HCT116 (cell line): ENCODE results near the gene CDCP2. TPM values are rescaled to one million over a fixed set of nuclear protein-coding genes. Genes with fewer than 3 reads are reported as not detected.

Experiments used
- ATAC-seq: fragments of 200-7000 bp; cut with Tn5 transposase; 2 replicates; pipeline ENCODE4 v1.9.1; 2020; ENCODE audit warnings: mild to moderate bottlenecking, moderate library complexity
- BruUV-seq: library from RNA; stranded (reverse); fragments of 400-500 nt; replicated peaks from 2 replicates; lab custom pipeline; 2021; lab: Mats Ljungman, UMichigan
- CTCF ChIA-PET: fragments of 300-600 bp; sonication (Branson Sonifier 250); formaldehyde crosslinking; loops from one replicate; lab custom pipeline; 2021; ENCODE audit warnings: antibody characterized with exemption; lab: Charles Lee
- POLR2A ChIA-PET: fragments of 300-600, 350-600 bp; sonication (Branson Sonifier 250); formaldehyde crosslinking; loops from one replicate; lab custom pipeline; 2021; ENCODE audit warnings: antibody characterized with exemption; lab: Charles Lee
- RAD21 ChIA-PET, 2 experiments: fragments of 300-600 bp; sonication (Branson Sonifier 250); formaldehyde crosslinking; loops; one replicate each; lab custom pipeline; 2023; ENCODE audit warnings: low total read pairs in 2 of 2; ENCODE audit not compliant: uncharacterized antibody in 2 of 2, unreplicated experiment in 2 of 2, low non-redundant PET in 1 of 2; lab: Charles Lee
- DNase-seq: peaks from one replicate; pipeline ENCODE4 v3.0.0-alpha.2; 2010; ENCODE audit warnings: low read depth, low spot score
- H2AFZ ChIP-seq: fragments of 200-600 bp; shearing (Covaris generic), sonication (generic); 2 replicates; pipeline ENCODE4 v1.6.1; 2017; ENCODE audit warnings: low read depth, mixed run types, mixed read lengths, antibody characterized with exemption, low read length; ENCODE audit not compliant: poor library complexity, severe bottlenecking
- H3K27ac ChIP-seq: 2 replicates; pipeline ENCODE4 v1.5.1; 2012; ENCODE audit warnings: low read depth, low read length
- H3K27me3 ChIP-seq: fragments of 200-600 bp; sonication (generic); 2 replicates; pipeline ENCODE4 v1.6.1; 2016; ENCODE audit warnings: mixed run types, low read length, mixed read lengths; ENCODE audit not compliant: insufficient read depth
- H3K36me3 ChIP-seq, 2 experiments: fragments of 200-500 bp in 1 of 2; fragments of 200-600 bp in 1 of 2; sonication (Bioruptor generic) in 1 of 2; sonication (generic) in 1 of 2; 2 replicates each; pipeline versions ENCODE4 v1.5.1 to v1.6.1; 2014 to 2016; ENCODE audit warnings: low read length in 2 of 2, inconsistent platforms in 1 of 2, mixed read lengths in 1 of 2, mixed run types in 1 of 2; ENCODE audit not compliant: insufficient read depth in 2 of 2, control insufficient read depth in 1 of 2
- H3K4me1 ChIP-seq, 2 experiments: fragments of 200-600 bp in 1 of 2; sonication (generic) in 1 of 2; 2 replicates each; pipeline versions ENCODE4 v1.5.1 to v1.6.1; 2012 to 2017; ENCODE audit warnings: low read length in 2 of 2, inconsistent platforms in 1 of 2, mild to moderate bottlenecking in 1 of 2, mixed read lengths in 1 of 2, mixed run types in 1 of 2, moderate library complexity in 1 of 2; ENCODE audit not compliant: insufficient read depth in 2 of 2, control insufficient read depth in 1 of 2
- H3K4me2 ChIP-seq: fragments of 200-600 bp; sonication (generic); 2 replicates; pipeline ENCODE4 v1.6.1; 2017; ENCODE audit warnings: mixed run types, low read length, mixed read lengths
- H3K4me3 ChIP-seq, 2 experiments: fragments of 200-600 bp in 1 of 2; sonication (generic) in 1 of 2; replicated peaks in 1 of 2; 2 replicates each; pipeline ENCODE4 v1.5.1; 2011 to 2016; ENCODE audit warnings: low read length in 2 of 2, control low read depth in 1 of 2, low read depth in 1 of 2, mild to moderate bottlenecking in 1 of 2, mixed read lengths in 1 of 2, mixed run types in 1 of 2
- H3K79me2 ChIP-seq: fragments of 200-600 bp; sonication (generic); 2 replicates; pipeline ENCODE4 v1.6.1; 2017; ENCODE audit warnings: mild to moderate bottlenecking, mixed run types, low read length, moderate library complexity, mixed read lengths; ENCODE audit not compliant: insufficient read depth
- H3K9ac ChIP-seq: fragments of 200-600 bp; sonication (generic); 2 replicates; pipeline ENCODE4 v1.6.1; 2016; ENCODE audit warnings: low read length, mixed read lengths
- H3K9me2 ChIP-seq: fragments of 200-600 bp; sonication (generic), shearing (Covaris generic); 2 replicates; pipeline ENCODE4 v1.6.1; 2017; ENCODE audit warnings: mixed run types, mild to moderate bottlenecking, moderate library complexity; ENCODE audit not compliant: insufficient read depth
- H3K9me3 ChIP-seq, 2 experiments: fragments of 200-500 bp in 1 of 2; fragments of 200-600 bp in 1 of 2; sonication (Bioruptor generic) in 1 of 2; sonication (generic) in 1 of 2; 2 replicates each; pipeline ENCODE4 v1.6.1; 2014 to 2017; ENCODE audit warnings: low read length in 2 of 2, mixed read lengths in 2 of 2, inconsistent platforms in 1 of 2, low read depth in 1 of 2, mild to moderate bottlenecking in 1 of 2, mixed run types in 1 of 2, moderate library complexity in 1 of 2; ENCODE audit not compliant: control insufficient read depth in 1 of 2, insufficient read depth in 1 of 2
- H4K20me1 ChIP-seq: fragments of 200-600 bp; sonication (generic), shearing (Covaris generic); 2 replicates; pipeline ENCODE4 v1.6.1; 2017; ENCODE audit warnings: mixed run types, mild to moderate bottlenecking, moderate library complexity; ENCODE audit not compliant: insufficient read depth
- CEBPB ChIP-seq: IDR thresholded peaks from 2 replicates; pipeline ENCODE4 v1.6.1; 2012; ENCODE audit warnings: low read depth
- EGR1 ChIP-seq: IDR thresholded peaks from 2 replicates; pipeline ENCODE4 v1.6.1; 2012; ENCODE audit warnings: low read depth
- EZH2 ChIP-seq: fragments of 200-600 bp; sonication (generic); IDR thresholded peaks from 2 replicates; pipeline ENCODE4 v1.6.1; 2017; ENCODE audit warnings: antibody characterized with exemption, mixed run types
- EZH2phosphoT487 ChIP-seq: fragments of 200-600 bp; IDR thresholded peaks from 2 replicates; pipeline ENCODE4 v1.6.1; 2018; ENCODE audit warnings: antibody characterized with exemption, borderline replicate concordance
- MAX ChIP-seq: IDR thresholded peaks from 2 replicates; pipeline ENCODE4 v1.6.1; 2012
- REST ChIP-seq: IDR thresholded peaks from 2 replicates; pipeline ENCODE4 v1.6.1; 2012; ENCODE audit warnings: low read depth
- SIN3A ChIP-seq: IDR thresholded peaks from 2 replicates; pipeline ENCODE4 v1.6.1; 2012; ENCODE audit warnings: low read depth
- SRF ChIP-seq: IDR thresholded peaks from 2 replicates; pipeline ENCODE4 v1.6.1; 2012; ENCODE audit warnings: low read depth
- TCF7L2 ChIP-seq: IDR thresholded peaks from 2 replicates; pipeline ENCODE4 v1.7.0; 2011; ENCODE audit warnings: borderline replicate concordance, inconsistent platforms; ENCODE audit not compliant: insufficient read depth, insufficient read length; ENCODE audit errors: extremely low read depth
- ZNF274 ChIP-seq: fragments of 200-500 bp; sonication (Bioruptor generic); IDR thresholded peaks from 2 replicates; pipeline ENCODE4 v1.6.1; 2014; ENCODE audit warnings: mild to moderate bottlenecking, low read depth, low read length, inconsistent platforms
- intact Hi-C: fragments of 100-400 bp; cut with micrococcal nuclease; formaldehyde crosslinking; loops from 2 replicates; pipeline ENCODE4 v1.10.0; 2022
- total RNA-seq: library from RNA; stranded (reverse); gene quantifications from one replicate; pipeline ENCODE4 v1.2.1, GENCODE V29; 2021; ENCODE audit not compliant: unreplicated experiment
- TF ChIP-seq, protein P1 (sequence below): IDR thresholded peaks from 2 replicates; pipeline ENCODE4 v1.6.1; 2011; ENCODE audit warnings: mild to moderate bottlenecking, low read length, moderate library complexity; ENCODE audit not compliant: insufficient replicate concordance; ENCODE audit errors: extremely low read depth
- TF ChIP-seq, protein P2 (sequence below): IDR thresholded peaks from 2 replicates; pipeline ENCODE4 v1.6.1; 2012

Gene CDCP2
- total RNA-seq, 1 experiment from 2014 or later = 0.22 TPM

DNA sequence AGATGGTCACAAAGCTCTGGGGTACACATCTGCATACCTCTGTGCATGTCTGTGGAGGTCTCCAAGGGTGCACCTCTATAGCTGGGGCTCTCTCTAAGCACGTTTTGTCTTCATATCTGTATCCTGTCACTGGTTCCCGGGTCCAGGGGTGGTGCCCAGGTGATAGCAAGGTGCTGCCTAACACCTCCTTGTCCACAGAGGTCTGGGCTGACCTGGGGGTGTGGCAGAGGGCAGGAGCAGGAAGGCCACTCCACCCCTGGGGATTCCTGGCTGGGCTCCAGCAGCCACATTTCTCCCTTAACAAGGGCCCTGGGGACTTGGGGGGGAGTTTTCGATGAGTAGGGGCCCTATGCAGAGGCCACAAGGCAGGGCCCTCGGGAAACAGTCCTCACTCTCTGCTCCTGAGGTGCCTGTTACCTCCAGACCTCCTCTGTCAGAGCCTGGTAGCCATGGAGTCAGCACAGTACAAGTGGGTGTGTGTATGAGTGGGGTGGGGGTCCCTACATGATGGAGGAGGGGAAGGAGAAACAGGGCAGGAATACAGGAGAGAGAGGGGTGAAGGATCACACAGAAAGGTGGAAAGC lies 7.0 kb upstream of the CDCP2 start:
- Histone ChIP-seq H3K4me3 (no peak overlapping the region), H2AFZ (no peak overlapping the region), H3K27me3 (no peaks in the 10 kb centered on the region), H3K9ac (no peak overlapping the region), H3K36me3 (no peaks in the 10 kb centered on the region), H3K9me3 (no peaks in the 10 kb centered on the region), H3K79me2 (no peaks in the 10 kb centered on the region), H3K9me2 (no peaks in the 10 kb centered on the region), H3K27ac (no peak overlapping the region), H3K4me2 (no peak overlapping the region), H3K4me1 (peaks cover 22 to 36% of the 10 kb centered on the region in 2 experiments), H4K20me1 (no peaks in the 10 kb centered on the region)
- RAD21 ChIA-PET = no interaction called here
- TF ChIP-seq, protein P1, sequence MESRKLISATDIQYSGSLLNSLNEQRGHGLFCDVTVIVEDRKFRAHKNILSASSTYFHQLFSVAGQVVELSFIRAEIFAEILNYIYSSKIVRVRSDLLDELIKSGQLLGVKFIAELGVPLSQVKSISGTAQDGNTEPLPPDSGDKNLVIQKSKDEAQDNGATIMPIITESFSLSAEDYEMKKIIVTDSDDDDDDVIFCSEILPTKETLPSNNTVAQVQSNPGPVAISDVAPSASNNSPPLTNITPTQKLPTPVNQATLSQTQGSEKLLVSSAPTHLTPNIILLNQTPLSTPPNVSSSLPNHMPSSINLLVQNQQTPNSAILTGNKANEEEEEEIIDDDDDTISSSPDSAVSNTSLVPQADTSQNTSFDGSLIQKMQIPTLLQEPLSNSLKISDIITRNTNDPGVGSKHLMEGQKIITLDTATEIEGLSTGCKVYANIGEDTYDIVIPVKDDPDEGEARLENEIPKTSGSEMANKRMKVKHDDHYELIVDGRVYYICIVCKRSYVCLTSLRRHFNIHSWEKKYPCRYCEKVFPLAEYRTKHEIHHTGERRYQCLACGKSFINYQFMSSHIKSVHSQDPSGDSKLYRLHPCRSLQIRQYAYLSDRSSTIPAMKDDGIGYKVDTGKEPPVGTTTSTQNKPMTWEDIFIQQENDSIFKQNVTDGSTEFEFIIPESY = no peak
- TF ChIP-seq EZH2 (no peak), TCF7L2 (no peak), EZH2phosphoT487 (no peak), MAX (no peak), SRF (no peak), EGR1 (no peak), ZNF274 (no peak), REST (no peak), SIN3A (no peak), CEBPB (no peak)
- TF ChIP-seq, protein P2, sequence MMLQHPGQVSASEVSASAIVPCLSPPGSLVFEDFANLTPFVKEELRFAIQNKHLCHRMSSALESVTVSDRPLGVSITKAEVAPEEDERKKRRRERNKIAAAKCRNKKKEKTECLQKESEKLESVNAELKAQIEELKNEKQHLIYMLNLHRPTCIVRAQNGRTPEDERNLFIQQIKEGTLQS = no peak
- POLR2A ChIA-PET = no interaction called here
- intact Hi-C loops = no loop called here
- CTCF ChIA-PET = no interaction called here
- no TSS peak for BruUV-seq
- no peak for ATAC-seq
- no peak for DNase-seq
